ENCODE results near the gene B3GNT2.

The B3GNT2 gene

DNA sequence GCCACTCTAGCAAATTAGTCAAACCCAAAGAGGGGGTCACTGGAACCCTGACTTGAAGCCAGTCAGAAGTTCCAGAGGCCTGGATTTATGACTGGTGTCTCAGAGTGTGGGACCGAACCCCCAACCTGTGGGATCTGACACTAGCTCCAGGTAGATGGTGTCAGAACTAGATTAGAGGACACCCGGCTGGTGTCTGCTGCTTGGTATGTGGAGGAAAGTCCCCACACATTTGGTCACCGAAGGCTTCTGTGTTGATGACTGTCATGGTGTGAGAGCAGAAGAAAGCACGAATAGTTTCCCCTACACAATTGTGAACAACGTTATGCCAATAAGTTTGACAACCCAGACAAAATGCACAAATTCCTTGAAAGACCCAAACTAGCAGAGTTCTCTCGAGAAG lies 48.1 kb downstream of the B3GNT2 start:
- H3K4me3 ChIP-seq (ENCODE audit: low read depth, low read length), result no peak overlapping the region
- no peak for TF ChIP-seq CTCF (IDR thresholded peaks at IDR 0.05; ENCODE audit: low read depth, low read length)

- H3K4me3 ChIP-seq (ENCODE audit: low read depth, low read length), result no peak overlapping the region
- no peak for TF ChIP-seq CTCF (IDR thresholded peaks at IDR 0.05; ENCODE audit: low read depth, low read length)
These were observed 52.3 kb downstream of the B3GNT2 start for GRCh38 chr2:62248226-62248625.

- no peak for TF ChIP-seq CTCF (IDR thresholded peaks at IDR 0.05; ENCODE audit: low read depth, low read length)
- H3K4me3 ChIP-seq (ENCODE audit: low read depth, low read length), result no peak overlapping the region
These were observed 54.3 kb downstream of the B3GNT2 start for GRCh38 chr2:62250239-62250638.

DNA sequence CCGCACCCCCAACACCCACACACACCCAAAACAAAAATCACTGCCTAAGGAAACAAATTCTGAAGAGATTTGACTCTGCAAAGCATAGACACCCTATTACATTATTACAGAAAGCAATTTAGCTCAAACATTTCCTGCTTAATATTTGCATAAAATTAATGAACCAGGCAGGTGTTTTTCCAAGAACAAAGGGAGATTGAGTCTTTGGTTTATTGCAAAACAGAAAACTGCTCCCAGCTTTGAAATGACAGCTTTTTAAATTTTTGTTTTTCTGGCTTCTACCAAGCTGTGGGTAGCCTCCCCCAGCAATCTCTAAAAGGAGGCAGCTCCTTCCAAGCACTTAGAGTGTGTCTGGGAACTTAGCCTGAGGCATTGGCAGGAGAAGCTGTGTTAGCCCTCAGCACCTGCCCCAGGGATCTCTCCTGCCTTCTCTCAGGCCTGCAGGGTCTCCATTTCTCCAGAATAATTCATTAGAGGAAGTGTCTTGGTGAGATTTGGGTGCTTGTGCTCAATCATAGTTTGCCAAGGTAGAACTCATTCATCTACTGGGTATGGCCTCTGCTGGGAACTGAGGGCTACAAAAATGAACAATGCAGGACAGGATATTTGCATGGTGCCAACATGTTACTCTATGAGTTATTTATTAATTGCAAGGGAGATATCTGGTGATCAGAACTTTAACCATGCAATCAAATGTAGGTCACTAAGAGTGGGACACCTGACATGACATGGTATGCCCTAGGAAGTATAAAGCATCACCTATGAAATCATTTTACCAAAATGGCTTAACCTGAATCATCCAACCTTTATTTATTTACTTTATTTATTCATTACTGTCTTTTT lies 58.7 kb downstream of the B3GNT2 start:
- no peak overlapping the region for H3K4me3 ChIP-seq (ENCODE audit: low read depth, low read length)
- no peak for TF ChIP-seq CTCF (IDR thresholded peaks at IDR 0.05; ENCODE audit: low read depth, low read length)

DNA sequence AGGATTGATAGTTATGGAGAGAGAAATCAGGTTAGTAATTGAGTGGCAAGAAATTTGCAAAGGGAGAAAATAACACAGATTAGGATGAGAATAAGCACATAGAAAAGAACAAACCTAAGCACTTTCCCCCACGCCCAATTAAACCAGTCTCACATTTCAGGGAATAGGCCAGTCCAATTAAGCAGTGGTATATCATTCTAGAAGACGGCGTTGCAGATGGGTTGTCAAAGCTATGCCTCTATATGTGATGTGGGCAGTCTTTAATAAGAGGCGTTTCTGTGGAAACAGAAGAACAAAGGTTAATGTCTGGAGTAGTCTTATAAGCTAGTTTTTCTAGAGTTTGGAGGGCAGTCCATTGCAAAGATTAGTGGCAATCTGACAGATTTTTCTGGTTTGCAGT lies 61.6 kb downstream of the B3GNT2 start:
- TF ChIP-seq CTCF (IDR thresholded peaks at IDR 0.05; ENCODE audit: low read depth, low read length), result no peak

DNA sequence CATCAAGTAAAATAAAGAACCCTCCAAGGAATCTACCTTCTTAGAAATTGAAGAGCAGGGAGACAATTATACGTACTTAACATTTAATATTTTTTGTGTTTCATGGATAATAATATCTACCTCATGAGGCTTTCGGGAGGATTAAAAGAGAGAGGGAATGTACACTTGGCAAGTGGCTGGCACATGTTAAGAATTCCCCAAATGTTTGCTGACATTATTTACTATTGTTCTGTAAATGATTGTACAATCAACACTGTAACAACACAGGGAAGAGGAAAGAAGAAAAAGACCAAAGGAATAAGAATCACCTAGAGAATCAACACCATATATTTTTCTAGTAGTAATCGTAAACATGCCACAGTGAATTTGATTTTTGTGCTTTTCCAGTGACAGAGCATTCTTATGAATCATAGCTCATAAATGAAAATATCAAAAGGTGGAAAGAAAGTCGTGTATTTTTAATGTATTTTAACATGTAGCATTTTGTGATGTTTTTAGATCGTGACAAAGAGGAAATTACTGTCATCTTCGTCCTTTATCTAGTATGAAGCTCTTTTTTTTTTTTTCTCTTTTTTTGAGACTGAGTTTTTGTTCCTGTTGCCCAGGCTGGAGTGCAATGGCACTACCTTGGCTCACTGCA lies 67.3 kb downstream of the B3GNT2 start:
- TF ChIP-seq CTCF (IDR thresholded peaks at IDR 0.05; ENCODE audit: low read depth, low read length), result no peak
- no peak overlapping the region for H3K4me3 ChIP-seq (ENCODE audit: low read depth, low read length)

More for the DNA sequence above, 61.6 kb downstream of the B3GNT2 start:
- no peak overlapping the region for H3K4me3 ChIP-seq (ENCODE audit: low read depth, low read length)

- no peak for TF ChIP-seq CTCF (IDR thresholded peaks at IDR 0.05; ENCODE audit: low read depth, low read length)
- no peak overlapping the region for H3K4me3 ChIP-seq (ENCODE audit: low read depth, low read length)
These were observed 68.3 kb downstream of the B3GNT2 start for GRCh38 chr2:62264186-62264585.
